Neural progenitor cell (in vitro differentiated cells): ENCODE measurements around the gene CADM1.

Experiments
- EZH2 ChIP-seq: fragments of 200-600 bp; sonication (generic); IDR thresholded peaks from 2 replicates; pipeline ENCODE4 v1.6.1; 2017; ENCODE audit warnings: antibody characterized with exemption, mild to moderate bottlenecking, moderate library complexity
- TF ChIP-seq, protein P1 (sequence below): fragments of 200-600 bp; sonication (generic); IDR thresholded peaks from 2 replicates; pipeline ENCODE4 v1.5.1; 2017; ENCODE audit warnings: antibody characterized with exemption, mild to moderate bottlenecking

DNA sequence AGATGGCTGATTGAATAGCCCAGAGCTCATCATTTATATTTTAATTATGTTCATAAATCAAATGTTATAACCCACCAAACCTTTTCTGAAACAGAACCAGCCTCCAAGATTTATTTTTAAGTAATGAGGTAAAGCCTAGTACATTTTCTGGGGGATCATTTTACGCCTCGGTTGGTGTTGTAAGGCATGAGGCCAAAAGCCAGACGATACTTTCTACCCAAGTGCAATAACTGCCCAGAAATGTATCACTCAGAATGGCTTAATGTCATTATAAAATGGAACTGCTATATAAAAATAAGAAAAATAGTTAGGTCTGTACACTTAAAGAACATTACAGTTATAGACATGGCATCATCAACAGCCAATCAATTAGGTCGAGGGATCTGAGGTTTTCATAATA is 283.3 kb downstream of the CADM1 start:
- TF ChIP-seq, protein P1, sequence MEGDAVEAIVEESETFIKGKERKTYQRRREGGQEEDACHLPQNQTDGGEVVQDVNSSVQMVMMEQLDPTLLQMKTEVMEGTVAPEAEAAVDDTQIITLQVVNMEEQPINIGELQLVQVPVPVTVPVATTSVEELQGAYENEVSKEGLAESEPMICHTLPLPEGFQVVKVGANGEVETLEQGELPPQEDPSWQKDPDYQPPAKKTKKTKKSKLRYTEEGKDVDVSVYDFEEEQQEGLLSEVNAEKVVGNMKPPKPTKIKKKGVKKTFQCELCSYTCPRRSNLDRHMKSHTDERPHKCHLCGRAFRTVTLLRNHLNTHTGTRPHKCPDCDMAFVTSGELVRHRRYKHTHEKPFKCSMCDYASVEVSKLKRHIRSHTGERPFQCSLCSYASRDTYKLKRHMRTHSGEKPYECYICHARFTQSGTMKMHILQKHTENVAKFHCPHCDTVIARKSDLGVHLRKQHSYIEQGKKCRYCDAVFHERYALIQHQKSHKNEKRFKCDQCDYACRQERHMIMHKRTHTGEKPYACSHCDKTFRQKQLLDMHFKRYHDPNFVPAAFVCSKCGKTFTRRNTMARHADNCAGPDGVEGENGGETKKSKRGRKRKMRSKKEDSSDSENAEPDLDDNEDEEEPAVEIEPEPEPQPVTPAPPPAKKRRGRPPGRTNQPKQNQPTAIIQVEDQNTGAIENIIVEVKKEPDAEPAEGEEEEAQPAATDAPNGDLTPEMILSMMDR, result no peak
- no peak for TF ChIP-seq EZH2
